SK-N-SH (cell line): ENCODE data around the gene RBBP8. TPM values are rescaled to one million over a fixed set of nuclear protein-coding genes. Genes with fewer than 3 reads are reported as not detected.

Experiments used
- CTCF ChIA-PET: fragments of 300-600, 350-600 bp; formaldehyde crosslinking; extraction: SDS; loops from one replicate; lab custom pipeline; 2021; lab: Yijun Ruan, JAX
- POLR2A ChIA-PET: fragments of 350-600 bp; sonication (Branson Sonifier 250); formaldehyde crosslinking; extraction: SDS; loops from one replicate; lab custom pipeline; 2020; ENCODE audit warnings: antibody characterized with exemption, inconsistent platforms; lab: Yijun Ruan, JAX
- DNase-seq: peaks from one replicate; pipeline ENCODE4 v3.0.0; 2012
- H2AFZ ChIP-seq: fragments of 200-600 bp; sonication (generic); 2 replicates; pipeline ENCODE4 v1.8.1; 2016; ENCODE audit warnings: antibody characterized with exemption, mild to moderate bottlenecking, low read depth
- H3F3A ChIP-seq: fragments of 200-600 bp; sonication (generic); replicated peaks from 2 replicates; pipeline ENCODE3; 2016; ENCODE audit warnings: antibody characterized with exemption, mild to moderate bottlenecking; ENCODE audit not compliant: insufficient read depth
- H3K27ac ChIP-seq, 2 experiments: fragments of 200-500 bp in 1 of 2; fragments of 200-600 bp in 1 of 2; sonication (Bioruptor generic) in 1 of 2; sonication (generic), shearing (Covaris generic) in 1 of 2; 2 replicates each; pipeline versions ENCODE4 v1.5.1 to v1.6.1; 2014 to 2016; ENCODE audit warnings: low read depth in 2 of 2, inconsistent platforms in 1 of 2, low read length in 1 of 2, mild to moderate bottlenecking in 1 of 2, mixed read lengths in 1 of 2
- H3K27me3 ChIP-seq: fragments of 200-600 bp; sonication (generic), shearing (Covaris generic); 2 replicates; pipeline ENCODE4 v1.6.1; 2016; ENCODE audit warnings: mixed run types; ENCODE audit not compliant: insufficient read depth
- H3K36me3 ChIP-seq, 2 experiments: fragments of 200-500 bp in 1 of 2; fragments of 200-600 bp in 1 of 2; sonication (Bioruptor generic) in 1 of 2; sonication (generic) in 1 of 2; replicated peaks in 1 of 2; 2 replicates each; pipeline versions ENCODE3 to v1.5.1; 2014 to 2016; ENCODE audit warnings: low read length in 1 of 2, mild to moderate bottlenecking in 1 of 2; ENCODE audit not compliant: insufficient read depth in 2 of 2, control insufficient read depth in 1 of 2
- H3K4me1 ChIP-seq, 2 experiments: fragments of 200-500 bp in 1 of 2; fragments of 200-600 bp in 1 of 2; sonication (Bioruptor generic) in 1 of 2; sonication (generic), shearing (Covaris generic) in 1 of 2; 2 replicates each; pipeline versions ENCODE4 v1.5.1 to v1.6.1; 2014 to 2016; ENCODE audit warnings: low read depth in 1 of 2, low read length in 1 of 2, mixed run types in 1 of 2; ENCODE audit not compliant: insufficient read depth in 2 of 2, control insufficient read depth in 1 of 2
- H3K4me2 ChIP-seq: fragments of 200-600 bp; sonication (generic), shearing (Covaris generic); 2 replicates; pipeline ENCODE4 v1.6.1; 2017; ENCODE audit warnings: mixed run types
- H3K4me3 ChIP-seq, 2 experiments: fragments of 200-500 bp in 1 of 2; fragments of 200-600 bp in 1 of 2; sonication (Bioruptor generic) in 1 of 2; sonication (generic), shearing (Covaris generic) in 1 of 2; 2 replicates each; pipeline versions ENCODE4 v1.5.1 to v1.8.1; 2014 to 2016; ENCODE audit warnings: low read depth in 2 of 2, inconsistent platforms in 1 of 2, low read length in 1 of 2, mild to moderate bottlenecking in 1 of 2, mixed read lengths in 1 of 2, moderate library complexity in 1 of 2
- H3K79me2 ChIP-seq: fragments of 200-600 bp; sonication (generic); 2 replicates; pipeline ENCODE4 v1.8.1; 2017; ENCODE audit warnings: mild to moderate bottlenecking; ENCODE audit not compliant: insufficient read depth
- H3K9ac ChIP-seq: fragments of 200-600 bp; sonication (generic); 2 replicates; pipeline ENCODE4 v1.6.1; 2017; ENCODE audit warnings: mixed run types
- H3K9me2 ChIP-seq: fragments of 200-600 bp; sonication (generic); 2 replicates; pipeline ENCODE4 v1.6.1; 2017; ENCODE audit warnings: mixed run types
- H3K9me3 ChIP-seq: fragments of 200-600 bp; sonication (generic); 2 replicates; pipeline ENCODE4 v1.6.1; 2017; ENCODE audit warnings: mixed run types, mild to moderate bottlenecking, moderate library complexity
- H4K20me1 ChIP-seq: fragments of 200-600 bp; sonication (generic); 2 replicates; pipeline ENCODE4 v1.6.1; 2017; ENCODE audit warnings: mild to moderate bottlenecking, mixed run types; ENCODE audit not compliant: insufficient read depth
- CHD2 ChIP-seq: fragments of 150-350 bp; IDR thresholded peaks from 2 replicates; pipeline ENCODE4 v1.6.1; 2018; ENCODE audit warnings: low read length; ENCODE audit not compliant: partially characterized antibody
- ELF1 ChIP-seq: IDR thresholded peaks from 2 replicates; pipeline ENCODE4 v1.4.0; 2012
- EP300 ChIP-seq, 2 experiments: IDR thresholded peaks; 2 replicates each; pipeline versions ENCODE4 v1.4.0 to v1.6.1; 2012; ENCODE audit warnings: borderline replicate concordance in 1 of 2, low read depth in 1 of 2, low read length in 1 of 2
- EZH2phosphoT487 ChIP-seq: fragments of 200-600 bp; sonication (generic); IDR thresholded peaks from 2 replicates; pipeline ENCODE4 v1.6.1; 2017; ENCODE audit warnings: low read depth, mixed run types, mild to moderate bottlenecking, antibody characterized with exemption, moderate library complexity, borderline replicate concordance
- FOXJ3 ChIP-seq: sonication (generic); formaldehyde crosslinking; IDR thresholded peaks from 2 replicates; pipeline ENCODE4 v1.5.1; 2020; ENCODE audit warnings: mild to moderate bottlenecking, missing genetic modification reagents
- JUND ChIP-seq: IDR thresholded peaks from 2 replicates; pipeline ENCODE4 v1.4.0; 2012
- NRF1 ChIP-seq: IDR thresholded peaks from 2 replicates; pipeline ENCODE4 v1.6.1; 2012; ENCODE audit warnings: low read depth, mild to moderate bottlenecking, low read length
- RCOR1 ChIP-seq: fragments of 150-350 bp; IDR thresholded peaks from 2 replicates; pipeline ENCODE4 v1.6.1; 2017; ENCODE audit warnings: antibody characterized with exemption, low read length
- RFX5 ChIP-seq: IDR thresholded peaks from 2 replicates; pipeline ENCODE4 v1.6.1; 2012; ENCODE audit warnings: mild to moderate bottlenecking, improper control_type of control experiment, low read length
- SIN3A ChIP-seq: IDR thresholded peaks from 2 replicates; pipeline ENCODE4 v1.6.1; 2012; ENCODE audit warnings: low read depth, mild to moderate bottlenecking, low read length, moderate library complexity, borderline replicate concordance
- TEAD4 ChIP-seq: IDR thresholded peaks from 2 replicates; pipeline ENCODE4 v1.4.0; 2012; ENCODE audit warnings: mild to moderate bottlenecking, borderline replicate concordance; ENCODE audit not compliant: insufficient read depth
- YY1 ChIP-seq: IDR thresholded peaks from 2 replicates; pipeline ENCODE4 v1.4.0; 2012; ENCODE audit warnings: low read depth, mild to moderate bottlenecking
- WGBS: methylation state at CpG from one replicate; pipeline ENCODE4 v1.1.6; 2017; ENCODE audit warnings: low lambda C conversion rate; 5-methylcytosine and 5-hydroxymethylcytosine counted together
- polyA plus RNA-seq, 3 experiments: library from polyadenylated mRNA; depleted of rRNA; stranded (reverse); fragments of >200 nt; gene quantifications; 2 replicates each; pipeline ENCODE4 v1.2.3, GENCODE V29; 2012
- small RNA-seq, 7 experiments: library from RNA; depleted of rRNA; stranded (forward); fragments of <200 nt; gene quantifications; one replicate each; pipeline ENCODE3, GENCODE V24; 2012
- TF ChIP-seq, protein P1 (sequence below): fragments of 150-350 bp; IDR thresholded peaks from 2 replicates; pipeline ENCODE4 v1.6.1; 2017; ENCODE audit warnings: antibody characterized with exemption, low read length, low read depth, borderline replicate concordance
- TF ChIP-seq, protein P2 (sequence below): IDR thresholded peaks from 2 replicates; pipeline ENCODE4 v1.6.1; 2012; ENCODE audit warnings: mild to moderate bottlenecking, low read depth, low read length, moderate library complexity
- TF ChIP-seq, protein P3 (sequence below): fragments of 200-600 bp; sonication (generic); IDR thresholded peaks from 2 replicates; pipeline ENCODE4 v1.6.1; 2017; ENCODE audit warnings: antibody characterized with exemption, mild to moderate bottlenecking, moderate library complexity

The RBBP8 gene
- polyA plus RNA-seq, 1 of the 3 experiments (the other 2 are of a cell fraction) = 9.6 TPM

DNA sequence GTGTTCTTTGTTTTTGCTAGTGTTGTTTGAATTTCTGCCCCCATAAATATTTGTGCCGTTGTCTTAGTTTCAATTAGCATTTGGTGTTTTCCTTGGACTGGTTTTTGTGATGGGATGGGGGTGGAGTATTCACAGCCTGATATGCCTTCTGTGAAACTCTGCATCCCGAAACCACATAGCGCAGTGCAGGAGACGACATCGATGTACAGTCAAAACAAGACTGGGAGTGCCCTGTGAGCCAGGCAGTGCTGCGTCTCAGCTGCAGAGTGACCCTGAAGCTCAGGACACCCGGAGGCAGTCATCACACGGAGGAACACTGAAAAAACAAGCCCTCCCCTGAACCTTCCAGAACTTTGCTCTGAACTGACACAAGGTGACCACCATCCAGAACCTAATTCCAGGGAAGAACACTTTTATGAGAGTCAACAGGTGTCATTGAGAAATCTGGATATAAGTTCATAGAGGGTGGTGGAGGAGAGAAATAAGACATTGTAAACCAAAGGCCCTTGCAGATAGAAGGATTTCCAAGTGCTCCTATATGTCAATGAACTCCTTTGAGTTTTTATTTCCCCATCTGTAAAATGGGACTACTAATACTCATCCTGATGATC lies 141.0 kb downstream of the RBBP8 start:
- TF ChIP-seq, protein P1, sequence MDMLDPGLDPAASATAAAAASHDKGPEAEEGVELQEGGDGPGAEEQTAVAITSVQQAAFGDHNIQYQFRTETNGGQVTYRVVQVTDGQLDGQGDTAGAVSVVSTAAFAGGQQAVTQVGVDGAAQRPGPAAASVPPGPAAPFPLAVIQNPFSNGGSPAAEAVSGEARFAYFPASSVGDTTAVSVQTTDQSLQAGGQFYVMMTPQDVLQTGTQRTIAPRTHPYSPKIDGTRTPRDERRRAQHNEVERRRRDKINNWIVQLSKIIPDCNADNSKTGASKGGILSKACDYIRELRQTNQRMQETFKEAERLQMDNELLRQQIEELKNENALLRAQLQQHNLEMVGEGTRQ = no peak
- TF ChIP-seq TEAD4 = no peak
- TF ChIP-seq ELF1 = no peak
- TF ChIP-seq YY1 = no peak
- TF ChIP-seq EZH2phosphoT487 = no peak
- TF ChIP-seq SIN3A = no peak
- TF ChIP-seq RCOR1 = no peak
- TF ChIP-seq FOXJ3 = no peak
- TF ChIP-seq, protein P2, sequence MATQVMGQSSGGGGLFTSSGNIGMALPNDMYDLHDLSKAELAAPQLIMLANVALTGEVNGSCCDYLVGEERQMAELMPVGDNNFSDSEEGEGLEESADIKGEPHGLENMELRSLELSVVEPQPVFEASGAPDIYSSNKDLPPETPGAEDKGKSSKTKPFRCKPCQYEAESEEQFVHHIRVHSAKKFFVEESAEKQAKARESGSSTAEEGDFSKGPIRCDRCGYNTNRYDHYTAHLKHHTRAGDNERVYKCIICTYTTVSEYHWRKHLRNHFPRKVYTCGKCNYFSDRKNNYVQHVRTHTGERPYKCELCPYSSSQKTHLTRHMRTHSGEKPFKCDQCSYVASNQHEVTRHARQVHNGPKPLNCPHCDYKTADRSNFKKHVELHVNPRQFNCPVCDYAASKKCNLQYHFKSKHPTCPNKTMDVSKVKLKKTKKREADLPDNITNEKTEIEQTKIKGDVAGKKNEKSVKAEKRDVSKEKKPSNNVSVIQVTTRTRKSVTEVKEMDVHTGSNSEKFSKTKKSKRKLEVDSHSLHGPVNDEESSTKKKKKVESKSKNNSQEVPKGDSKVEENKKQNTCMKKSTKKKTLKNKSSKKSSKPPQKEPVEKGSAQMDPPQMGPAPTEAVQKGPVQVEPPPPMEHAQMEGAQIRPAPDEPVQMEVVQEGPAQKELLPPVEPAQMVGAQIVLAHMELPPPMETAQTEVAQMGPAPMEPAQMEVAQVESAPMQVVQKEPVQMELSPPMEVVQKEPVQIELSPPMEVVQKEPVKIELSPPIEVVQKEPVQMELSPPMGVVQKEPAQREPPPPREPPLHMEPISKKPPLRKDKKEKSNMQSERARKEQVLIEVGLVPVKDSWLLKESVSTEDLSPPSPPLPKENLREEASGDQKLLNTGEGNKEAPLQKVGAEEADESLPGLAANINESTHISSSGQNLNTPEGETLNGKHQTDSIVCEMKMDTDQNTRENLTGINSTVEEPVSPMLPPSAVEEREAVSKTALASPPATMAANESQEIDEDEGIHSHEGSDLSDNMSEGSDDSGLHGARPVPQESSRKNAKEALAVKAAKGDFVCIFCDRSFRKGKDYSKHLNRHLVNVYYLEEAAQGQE = no peak
- no peak for TF ChIP-seq JUND
- TF ChIP-seq CHD2 = no peak
- TF ChIP-seq, protein P3, sequence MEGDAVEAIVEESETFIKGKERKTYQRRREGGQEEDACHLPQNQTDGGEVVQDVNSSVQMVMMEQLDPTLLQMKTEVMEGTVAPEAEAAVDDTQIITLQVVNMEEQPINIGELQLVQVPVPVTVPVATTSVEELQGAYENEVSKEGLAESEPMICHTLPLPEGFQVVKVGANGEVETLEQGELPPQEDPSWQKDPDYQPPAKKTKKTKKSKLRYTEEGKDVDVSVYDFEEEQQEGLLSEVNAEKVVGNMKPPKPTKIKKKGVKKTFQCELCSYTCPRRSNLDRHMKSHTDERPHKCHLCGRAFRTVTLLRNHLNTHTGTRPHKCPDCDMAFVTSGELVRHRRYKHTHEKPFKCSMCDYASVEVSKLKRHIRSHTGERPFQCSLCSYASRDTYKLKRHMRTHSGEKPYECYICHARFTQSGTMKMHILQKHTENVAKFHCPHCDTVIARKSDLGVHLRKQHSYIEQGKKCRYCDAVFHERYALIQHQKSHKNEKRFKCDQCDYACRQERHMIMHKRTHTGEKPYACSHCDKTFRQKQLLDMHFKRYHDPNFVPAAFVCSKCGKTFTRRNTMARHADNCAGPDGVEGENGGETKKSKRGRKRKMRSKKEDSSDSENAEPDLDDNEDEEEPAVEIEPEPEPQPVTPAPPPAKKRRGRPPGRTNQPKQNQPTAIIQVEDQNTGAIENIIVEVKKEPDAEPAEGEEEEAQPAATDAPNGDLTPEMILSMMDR = no peak
- no peak for TF ChIP-seq NRF1
- TF ChIP-seq RFX5 = no peak
- no peak for TF ChIP-seq EP300 (IDR thresholded peaks at IDR 0.05; ENCODE audit: borderline replicate concordance in 1 of 2, low read depth in 1 of 2, low read length in 1 of 2)
- TF ChIP-seq, all 33 proteins: peak for 0
- no peak overlapping the region for H3K4me2 ChIP-seq
- H3K9ac ChIP-seq = no peak overlapping the region
- H2AFZ ChIP-seq = no peak overlapping the region
- H3K36me3 ChIP-seq = no peaks in the 10 kb centered on the region
- H4K20me1 ChIP-seq = no peaks in the 10 kb centered on the region
- no peaks in the 10 kb centered on the region for H3K27me3 ChIP-seq
- ChIA-PET CTCF (interaction anchor here (0.7 kb wide), 1 partner anchor 67 kb away, joined by 3 read pairs; no protein-coding TSS in a partner anchor), POLR2A (interaction anchor here (0.6 kb wide), 1 partner anchor 61 kb away, joined by 4 read pairs; the partner anchor contains the start of gene CABLES1)
- H3K9me3 ChIP-seq = no peaks in the 10 kb centered on the region
- no peak for DNase-seq
- H3K4me1 ChIP-seq = no peaks in the 10 kb centered on the region
- no peaks in the 10 kb centered on the region for H3F3A ChIP-seq
- H3K27ac ChIP-seq = no peak overlapping the region
- H3K79me2 ChIP-seq = no peaks in the 10 kb centered on the region
- H3K9me2 ChIP-seq = no peaks in the 10 kb centered on the region
- 77% methylated on average over 8 of the region's 8 CpGs for WGBS
- H3K4me3 ChIP-seq = no peak overlapping the region

Small RNA genes lying within 50 kb of the gene (small RNA-seq; reads per million reads assigned to genes)
- gene RF00019 (0 reads per million in 7 experiments), gene RN7SL745P (0 reads per million in 7 experiments)

Other genes starting within 250 kb of the RBBP8 start
- gene CABLES1, start 202.2 kb downstream of the RBBP8 start, polyA plus RNA-seq (2012; rRNA removed) = 1.8 and 2.2 TPM in 2 replicates